ENCODE measurements around the gene FOXO3.
"Not testable (repeated sequence)": the region's sequence is repeated elsewhere in the genome, so short reads cannot be mapped to it uniquely, and the experiment has no call there.

The FOXO3 gene

GRCh38 chr6:108658785-108659184, 98.1 kb downstream of the FOXO3 start:
- not testable (repeated sequence) for DNase-seq (ENCODE audit: low spot score)

- no peak for DNase-seq (ENCODE audit: low spot score)
Measured at GRCh38 chr6:108660251-108660650, 99.5 kb downstream of the FOXO3 start.

DNA sequence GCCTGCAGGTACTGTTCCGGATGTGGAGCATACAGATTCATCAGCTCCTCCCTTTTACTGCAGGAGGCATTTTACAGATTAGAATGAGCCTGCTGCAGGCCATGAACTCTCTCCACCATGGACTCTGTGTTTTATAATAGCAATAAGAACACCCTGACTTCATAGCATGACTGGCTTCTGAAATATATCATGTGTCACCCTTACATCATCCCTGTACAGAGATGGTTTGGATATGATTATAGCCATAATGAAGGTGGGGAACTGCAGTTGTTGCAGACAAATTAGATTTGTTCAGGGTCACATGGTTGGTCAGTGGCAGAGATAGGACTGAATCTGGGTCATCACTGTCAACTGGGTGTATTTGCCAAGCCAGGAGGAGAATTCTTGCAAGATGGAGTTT, 100.7 kb downstream of the FOXO3 start:
- DNase-seq (ENCODE audit: low spot score), result no peak

- DNase-seq (ENCODE audit: low spot score), result no peak
Measured at GRCh38 chr6:108661982-108662381, 101.3 kb downstream of the FOXO3 start.

- no peak for DNase-seq (ENCODE audit: low spot score)
Measured at GRCh38 chr6:108662702-108663101, 102.0 kb downstream of the FOXO3 start.

DNA sequence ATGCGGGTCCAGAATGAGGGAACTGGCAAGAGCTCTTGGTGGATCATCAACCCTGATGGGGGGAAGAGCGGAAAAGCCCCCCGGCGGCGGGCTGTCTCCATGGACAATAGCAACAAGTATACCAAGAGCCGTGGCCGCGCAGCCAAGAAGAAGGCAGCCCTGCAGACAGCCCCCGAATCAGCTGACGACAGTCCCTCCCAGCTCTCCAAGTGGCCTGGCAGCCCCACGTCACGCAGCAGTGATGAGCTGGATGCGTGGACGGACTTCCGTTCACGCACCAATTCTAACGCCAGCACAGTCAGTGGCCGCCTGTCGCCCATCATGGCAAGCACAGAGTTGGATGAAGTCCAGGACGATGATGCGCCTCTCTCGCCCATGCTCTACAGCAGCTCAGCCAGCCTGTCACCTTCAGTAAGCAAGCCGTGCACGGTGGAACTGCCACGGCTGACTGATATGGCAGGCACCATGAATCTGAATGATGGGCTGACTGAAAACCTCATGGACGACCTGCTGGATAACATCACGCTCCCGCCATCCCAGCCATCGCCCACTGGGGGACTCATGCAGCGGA, 102.9 kb downstream of the FOXO3 start:
- not testable (repeated sequence) for DNase-seq (ENCODE audit: low spot score)

DNA sequence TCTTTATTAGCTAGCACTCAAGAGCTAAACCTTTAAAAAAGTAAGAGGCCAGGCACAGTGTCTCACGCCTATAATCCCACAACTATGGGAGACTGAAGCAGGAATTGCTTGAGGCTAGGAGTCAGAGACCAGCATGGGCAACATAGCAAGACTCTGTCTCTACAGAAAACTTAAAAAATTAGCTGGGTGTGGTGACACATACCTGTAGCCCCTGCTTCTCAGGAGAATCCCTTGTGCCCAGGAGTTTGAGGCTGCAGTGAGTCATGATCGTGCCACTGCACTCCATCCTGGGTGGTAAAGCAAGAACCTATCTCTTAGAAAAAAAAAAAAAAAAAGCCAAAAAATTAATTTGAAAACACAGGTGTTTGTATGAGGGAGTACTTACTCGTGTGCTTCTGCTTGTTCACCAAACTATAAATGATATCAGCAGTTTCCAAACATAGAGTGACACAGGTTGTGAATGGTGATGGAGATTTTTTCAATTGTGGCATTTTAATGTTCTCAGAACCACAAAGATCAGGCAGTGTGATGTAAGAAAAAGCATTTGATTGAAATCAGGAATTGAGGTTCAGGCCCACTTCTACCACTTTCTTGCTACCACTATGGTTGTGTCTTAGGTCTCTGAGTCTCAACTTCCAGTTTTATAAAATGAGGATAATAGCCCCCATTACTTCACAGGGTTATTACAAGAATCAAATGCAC, 104.9 kb downstream of the FOXO3 start:
- no peak for DNase-seq (ENCODE audit: low spot score)

DNA sequence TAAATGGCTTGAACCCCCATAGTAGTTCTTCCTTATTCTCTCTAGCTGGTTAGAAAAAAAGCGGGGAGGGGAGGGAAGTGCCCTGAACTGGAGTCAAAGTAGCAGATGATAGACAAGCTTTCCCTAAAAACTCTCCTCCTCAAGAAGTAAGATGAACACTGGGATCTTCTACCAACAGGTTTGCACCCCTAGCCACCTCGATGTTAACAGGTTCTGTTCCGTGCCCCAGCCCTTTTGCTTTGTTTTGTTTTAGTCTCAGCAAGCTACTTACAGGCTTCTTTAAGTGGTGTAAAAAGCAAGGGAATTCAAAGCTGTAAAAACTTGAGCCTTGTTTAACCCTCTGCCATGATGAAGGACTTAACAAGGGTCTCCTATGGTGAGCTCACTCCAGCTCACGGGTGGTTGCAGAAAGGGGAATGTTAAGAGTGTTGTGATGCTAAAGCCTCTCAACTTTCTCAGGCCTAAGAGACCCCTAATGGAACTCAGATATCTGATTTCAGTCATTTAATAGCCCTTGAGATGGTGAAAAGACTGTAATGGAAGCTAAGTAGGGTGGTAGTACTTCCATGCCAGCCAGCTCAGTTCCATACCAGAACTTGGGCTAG, 106.0 kb downstream of the FOXO3 start:
- DNase-seq (ENCODE audit: low spot score), result no peak

- DNase-seq (ENCODE audit: low spot score), result no peak
Measured at GRCh38 chr6:108667993-108668392, 107.3 kb downstream of the FOXO3 start.

GRCh38 chr6:108669673-108670072, 109.0 kb downstream of the FOXO3 start:
- DNase-seq (ENCODE audit: low spot score), result no peak

DNA sequence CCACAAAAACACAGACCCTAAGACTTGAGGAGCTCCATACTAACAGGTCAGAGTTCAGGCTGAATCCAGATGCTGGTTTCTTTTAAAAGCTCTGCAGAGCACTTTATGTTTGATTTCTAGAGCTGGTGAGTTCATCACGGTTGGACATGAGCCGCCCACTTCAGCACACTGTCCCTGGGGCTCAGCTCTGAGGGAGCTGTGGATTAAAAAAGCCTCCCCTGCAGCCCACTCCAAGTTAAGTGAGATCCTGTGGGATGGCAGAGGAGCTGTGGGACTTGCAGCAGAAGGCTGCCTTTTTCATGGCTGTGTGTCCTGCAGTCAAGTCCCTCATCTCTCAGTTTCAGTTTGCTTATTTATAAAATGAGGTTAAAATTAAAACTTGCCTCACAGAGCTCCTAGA, 110.5 kb downstream of the FOXO3 start:
- no peak for DNase-seq (ENCODE audit: low spot score)

DNA sequence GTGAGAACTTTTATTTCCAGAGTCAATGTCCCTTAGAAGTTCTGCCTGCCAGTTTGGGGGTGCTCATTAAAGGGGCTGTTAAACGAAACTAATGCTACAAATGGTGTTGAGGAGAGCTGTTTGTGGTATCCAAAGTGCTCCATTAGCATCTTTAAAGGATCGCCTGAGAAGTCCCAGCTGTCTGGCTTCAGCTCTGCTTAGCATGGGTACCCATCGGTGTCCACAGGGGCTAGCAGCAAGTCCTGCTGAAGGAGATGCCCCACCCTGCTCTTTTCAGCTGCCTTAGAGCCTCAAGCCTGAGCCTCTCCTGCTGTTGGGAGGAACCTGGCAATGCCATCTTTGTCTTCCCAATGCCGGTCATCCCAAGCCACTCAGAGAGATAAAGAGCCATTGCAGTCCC, 111.1 kb downstream of the FOXO3 start:
- no peak for DNase-seq (ENCODE audit: low spot score)

GRCh38 chr6:108672641-108673040, 111.9 kb downstream of the FOXO3 start:
- no peak for DNase-seq (ENCODE audit: low spot score)

DNA sequence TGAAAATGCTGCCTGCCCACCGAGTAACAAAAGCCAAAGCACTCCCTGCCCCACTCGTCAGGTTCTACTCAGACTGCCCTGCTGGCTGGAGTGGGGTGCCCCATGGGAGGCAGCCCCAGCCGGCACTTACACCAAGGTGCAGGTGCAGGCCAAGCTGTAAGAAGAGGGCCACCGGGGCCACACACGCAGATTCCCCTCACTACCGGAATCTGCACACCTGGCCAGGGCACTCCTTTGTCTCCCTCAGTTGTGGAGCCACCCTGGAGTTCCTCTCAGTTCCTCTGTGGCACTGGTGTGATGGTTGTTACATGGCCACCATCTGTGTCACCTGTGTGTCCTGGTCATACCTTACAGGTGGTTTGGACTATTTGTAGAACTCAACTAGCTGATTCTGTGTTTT, 112.4 kb downstream of the FOXO3 start:
- no peak for DNase-seq (ENCODE audit: low spot score)

DNA sequence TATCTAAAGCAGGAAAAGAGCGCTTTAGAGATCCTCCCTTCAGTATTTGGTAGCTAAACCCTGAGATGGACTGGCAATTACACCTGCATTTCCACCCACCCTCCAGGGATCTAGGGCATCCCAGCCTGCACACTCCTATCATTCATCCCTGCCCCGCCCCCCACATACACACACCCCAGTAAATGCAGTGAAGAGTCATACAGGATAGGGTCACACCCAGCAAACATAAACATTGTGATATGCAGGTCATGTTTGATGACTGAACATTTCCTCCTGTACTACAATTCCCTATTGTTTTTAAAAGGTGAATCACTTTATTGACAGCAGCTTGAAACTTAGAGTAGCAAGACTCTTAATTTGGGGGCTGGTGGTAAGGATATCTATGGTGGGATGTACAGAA, 112.9 kb downstream of the FOXO3 start:
- no peak for DNase-seq (ENCODE audit: low spot score)

- no peak for DNase-seq (ENCODE audit: low spot score)
Measured at GRCh38 chr6:108675226-108676200, 114.8 kb downstream of the FOXO3 start.

DNA sequence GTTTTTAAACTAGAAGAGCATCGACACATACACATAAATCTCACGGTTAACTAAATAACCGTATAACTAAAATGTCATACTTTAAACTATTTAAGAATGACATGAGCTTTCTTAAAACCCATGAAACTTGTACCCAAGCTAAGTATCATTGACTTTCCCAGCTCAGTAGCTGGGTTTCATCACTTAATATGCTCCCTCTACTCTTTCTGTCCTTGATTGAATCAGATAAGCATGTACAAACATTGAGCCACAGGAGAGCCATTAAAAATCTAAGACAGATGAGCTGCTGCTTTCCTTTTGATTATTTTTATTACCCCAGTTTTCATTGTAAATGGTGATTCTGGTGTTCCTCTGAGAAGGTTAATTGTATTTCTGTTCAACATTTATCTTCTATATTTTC, 115.8 kb downstream of the FOXO3 start:
- no peak for DNase-seq (ENCODE audit: low spot score)

DNA sequence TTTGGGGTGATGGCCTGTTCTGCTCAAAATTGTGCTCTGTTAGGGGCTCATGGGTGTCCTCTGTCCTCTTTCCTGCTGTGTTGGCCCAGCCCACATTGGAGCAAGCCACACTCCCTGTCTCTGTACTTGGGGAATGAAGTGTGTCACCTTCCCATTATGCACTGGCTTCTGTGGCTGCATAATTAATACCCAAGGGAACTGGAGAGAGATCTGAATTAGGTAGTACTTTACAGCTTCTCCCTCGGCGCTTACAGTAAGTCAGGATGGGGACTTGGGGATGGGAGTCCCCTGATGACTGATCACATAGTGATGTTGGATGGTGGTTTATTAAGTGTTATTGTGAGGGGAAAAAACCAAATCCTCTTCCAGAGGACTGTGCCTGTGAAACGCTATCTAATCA, 116.6 kb downstream of the FOXO3 start:
- no peak for DNase-seq (ENCODE audit: low spot score)

DNA sequence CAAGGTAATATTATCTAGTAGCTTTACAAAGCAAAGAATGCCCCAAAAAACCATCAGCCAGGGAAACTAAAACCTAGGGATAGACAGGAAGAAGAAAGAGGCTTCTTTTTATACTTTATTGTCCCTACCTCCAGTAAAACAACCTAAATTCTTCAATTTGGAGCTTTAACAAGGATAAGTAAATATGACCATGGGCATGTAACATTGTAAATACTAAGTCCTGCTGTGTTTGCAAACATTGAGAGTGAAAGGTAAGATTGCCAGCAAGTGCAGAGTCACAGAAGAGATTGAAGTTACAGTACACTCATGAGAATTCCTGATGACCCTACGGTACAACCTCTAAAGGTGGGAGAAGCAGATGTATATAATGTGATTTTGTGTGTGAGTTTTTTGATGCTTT, 117.2 kb downstream of the FOXO3 start:
- DNase-seq (ENCODE audit: low spot score), result no peak

GRCh38 chr6:108680314-108680713, 119.6 kb downstream of the FOXO3 start:
- DNase-seq (ENCODE audit: low spot score), result not testable (repeated sequence)

- not testable (repeated sequence) for DNase-seq (ENCODE audit: low spot score)
Measured at GRCh38 chr6:108681721-108682120, 121.0 kb downstream of the FOXO3 start.

DNA sequence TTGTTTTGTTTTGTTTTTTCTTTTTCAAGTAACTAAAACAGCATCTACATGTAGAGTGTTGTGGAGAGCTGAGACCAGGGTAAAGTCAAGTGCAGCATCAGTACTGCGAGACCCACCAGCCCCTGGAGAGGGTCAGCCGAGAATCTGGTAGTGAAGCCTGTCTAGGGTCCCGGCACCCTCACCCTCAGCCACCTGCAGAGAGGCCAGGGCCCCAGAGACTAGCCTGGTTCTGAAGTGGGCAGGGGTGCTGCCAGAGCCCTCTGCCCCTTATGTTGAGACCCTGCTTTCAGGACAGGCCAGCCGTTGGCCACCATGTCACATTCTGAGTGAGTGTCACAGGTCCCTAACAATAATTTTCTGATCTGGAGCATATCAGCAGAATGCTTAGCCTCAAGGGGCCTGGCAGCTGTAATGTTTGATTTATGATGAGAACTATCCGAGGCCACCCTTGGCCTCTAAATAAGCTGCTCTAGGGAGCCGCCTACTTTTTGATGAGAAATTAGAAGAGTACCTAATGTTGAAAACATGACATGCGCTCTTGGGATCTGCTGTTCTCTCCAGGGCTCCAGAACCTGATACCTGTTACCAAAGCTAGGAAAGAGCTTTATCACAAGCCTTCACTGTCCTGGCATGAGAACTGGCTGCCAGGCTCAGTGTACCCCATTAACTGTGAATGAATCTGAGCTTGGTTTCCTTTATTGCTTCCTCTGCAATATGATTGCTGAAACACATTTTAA, 121.8 kb downstream of the FOXO3 start:
- DNase-seq (ENCODE audit: low spot score), result not testable (repeated sequence)

All from hepatic stellate cell (primary cell).